ENCODE data around the gene FYN.
"Not testable (repeated sequence)": the region's sequence is repeated elsewhere in the genome, so short reads cannot be mapped to it uniquely, and the experiment has no call there.

FYN gene

DNA sequence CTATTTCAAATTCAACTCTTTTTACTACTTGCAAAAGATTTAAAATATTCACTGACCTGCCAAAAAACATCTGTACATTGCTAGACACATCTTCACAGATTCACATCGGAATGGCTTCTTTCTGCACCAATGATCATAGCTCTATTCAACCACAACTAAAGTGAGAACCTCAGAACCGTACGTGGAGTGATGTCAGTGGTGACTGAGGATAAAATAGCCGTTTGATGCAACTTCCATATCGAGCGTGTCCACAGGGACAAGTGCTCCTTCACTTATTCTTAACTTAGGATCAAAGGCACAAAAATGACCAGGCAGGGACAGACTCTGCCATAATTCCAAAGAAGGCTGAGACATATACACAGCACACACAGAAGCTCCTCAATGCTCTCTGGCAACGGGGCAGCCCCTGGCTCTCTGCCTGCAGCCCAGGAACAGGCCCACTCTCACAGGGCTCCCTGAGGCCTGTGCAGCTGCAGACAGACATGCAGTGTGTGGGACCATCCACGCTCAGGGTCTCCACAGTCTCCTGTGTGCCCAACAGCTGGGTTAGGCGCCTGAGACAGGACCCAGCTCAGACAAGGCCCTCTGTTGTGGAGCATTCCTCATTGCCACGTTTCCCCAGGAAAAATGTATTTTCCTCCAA is 22.8 kb downstream of the FYN start:
- DNase-seq = no peak

DNA sequence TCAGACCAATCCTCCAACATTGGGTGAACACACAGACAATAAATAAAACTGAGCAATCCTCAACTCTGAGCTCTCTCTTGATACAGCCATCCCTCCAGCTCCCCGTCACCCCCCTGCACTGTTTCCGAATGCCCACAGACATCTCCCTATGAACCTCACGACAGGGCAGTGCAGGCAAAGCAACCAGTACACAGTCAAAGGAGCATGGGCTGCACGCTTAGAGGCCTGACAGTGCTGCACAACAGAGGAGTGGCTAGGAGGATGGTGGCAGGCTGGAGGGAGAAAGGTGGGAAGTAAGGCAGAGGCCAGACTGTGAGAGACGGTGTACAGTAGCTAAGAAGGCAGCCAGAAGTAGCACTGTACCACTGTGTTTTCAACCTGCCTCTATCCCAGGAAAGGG is 24.0 kb downstream of the FYN start:
- DNase-seq = no peak

DNA sequence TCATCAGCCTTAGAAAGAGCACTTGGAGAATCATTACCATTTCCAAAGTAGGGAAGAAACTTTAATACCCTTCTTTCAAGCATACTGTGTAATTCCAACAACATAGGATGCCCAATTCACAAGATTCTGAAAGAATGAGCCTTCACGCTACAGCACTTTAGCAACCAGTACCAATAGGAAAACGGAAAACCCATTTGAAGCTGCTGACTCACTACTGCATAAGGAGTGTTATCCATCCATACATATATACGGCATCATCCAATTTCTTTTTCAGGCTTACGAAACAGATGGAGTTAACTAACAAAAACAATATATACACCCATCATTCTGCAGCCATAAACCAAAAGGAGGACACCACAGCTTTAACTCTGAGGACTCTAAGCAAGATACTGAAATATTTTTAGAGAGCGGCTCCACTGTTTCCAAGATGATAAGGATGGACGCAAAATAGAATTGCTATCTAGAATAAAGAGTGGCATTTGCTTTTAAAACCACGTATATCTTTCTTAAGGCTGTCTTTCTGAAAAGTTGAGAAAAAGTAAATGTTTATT is 24.9 kb downstream of the FYN start:
- no peak for DNase-seq

DNA sequence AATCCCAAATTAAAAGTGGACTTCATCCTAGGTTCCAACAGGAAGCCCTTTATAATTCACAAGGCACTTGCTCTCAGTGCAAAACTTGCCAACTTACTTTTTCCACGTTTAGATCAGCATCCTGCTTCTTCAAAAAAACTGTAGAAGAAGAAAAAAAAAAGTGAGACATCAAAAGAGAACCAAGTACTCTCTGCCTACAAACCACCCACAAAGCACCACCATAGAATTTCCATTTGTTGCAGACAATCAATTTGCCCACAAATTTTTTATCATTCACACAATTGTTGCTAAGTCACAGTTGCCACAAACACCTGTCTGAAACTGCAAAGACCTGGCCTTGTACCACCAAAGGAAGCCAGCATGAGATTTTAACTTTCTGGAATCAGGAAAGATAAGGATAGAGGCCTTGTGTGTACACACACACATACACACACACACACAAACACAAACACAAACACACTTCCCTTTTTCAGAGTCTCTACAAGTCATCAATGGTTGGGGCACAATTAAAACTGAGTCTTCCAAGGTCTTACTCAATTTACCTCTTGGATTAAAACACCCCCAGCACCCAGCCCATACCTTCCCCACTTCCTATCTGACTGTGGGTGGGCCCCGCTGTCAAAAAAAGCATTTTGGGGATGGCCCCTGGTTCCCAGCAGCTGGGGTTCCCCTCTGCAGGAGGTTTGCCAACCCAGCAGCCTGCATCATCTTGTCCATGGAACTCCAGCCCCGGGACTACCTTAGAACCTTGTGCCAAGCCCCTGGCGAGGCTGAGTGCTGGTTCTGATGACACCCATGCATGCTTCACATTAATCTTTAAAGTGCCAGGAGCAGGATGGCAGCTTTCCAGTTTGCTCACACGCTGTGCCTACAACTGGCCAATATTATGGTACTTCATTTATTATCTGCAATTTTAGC is 26.5 kb downstream of the FYN start:
- DNase-seq = no peak

DNA sequence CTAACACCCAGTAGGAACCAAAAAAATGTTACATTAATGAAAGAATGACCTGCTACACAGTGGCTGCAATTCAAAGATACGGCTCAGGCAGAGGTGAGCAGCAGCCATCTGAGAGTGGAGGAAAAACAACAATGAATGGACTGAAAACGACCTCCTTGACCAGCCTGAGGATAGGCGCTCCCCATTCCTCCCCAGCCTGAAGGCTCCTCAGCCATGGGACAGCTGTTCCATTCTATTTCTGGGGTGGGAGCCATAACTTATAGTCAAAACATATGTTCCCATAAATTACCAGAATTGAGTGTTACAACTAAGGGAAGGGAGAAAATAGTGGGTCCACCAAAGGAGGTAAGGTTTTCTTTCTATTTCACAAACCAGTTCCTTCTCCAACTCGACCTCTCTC is 27.2 kb downstream of the FYN start:
- DNase-seq = no peak

DNA sequence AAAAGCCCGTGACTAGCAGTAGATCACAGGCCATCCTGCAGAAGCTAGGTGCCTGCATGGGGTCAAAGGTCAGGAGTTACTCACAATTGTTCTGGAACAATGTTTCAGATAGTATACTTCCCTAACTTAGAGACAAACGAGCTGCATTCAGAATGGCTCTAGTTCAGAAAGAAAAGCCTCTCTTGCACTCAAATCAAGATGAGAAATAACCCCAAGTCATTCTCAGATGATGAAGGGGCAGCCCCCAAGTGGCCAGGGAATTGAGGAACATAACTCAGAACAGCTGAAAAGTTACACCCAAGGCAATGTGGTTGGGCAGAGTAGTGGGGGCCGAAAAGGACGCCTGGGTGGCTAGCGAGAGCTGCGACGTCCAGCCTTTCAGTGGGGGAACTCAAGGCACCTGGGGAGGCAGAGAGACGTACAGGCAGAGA is 27.8 kb downstream of the FYN start:
- DNase-seq = no peak

DNA sequence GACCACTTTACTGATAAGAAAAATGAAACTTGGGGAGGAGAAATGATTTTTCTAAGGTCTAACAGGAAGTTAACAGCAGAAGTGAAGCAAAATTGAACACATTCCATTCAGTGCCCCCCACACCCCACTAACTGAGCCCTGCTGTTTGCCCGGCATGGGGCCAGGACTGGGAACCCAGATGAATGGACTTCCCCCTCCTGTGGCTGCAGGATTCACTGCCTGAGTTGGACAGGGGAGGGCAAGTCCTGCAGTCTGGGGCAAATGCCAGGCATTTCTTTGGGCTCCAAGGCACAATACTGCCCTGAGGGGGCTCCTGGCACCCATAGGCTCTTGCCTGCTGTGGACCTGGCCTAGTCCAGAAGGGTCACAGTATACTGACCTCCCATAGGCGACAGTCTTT is 28.3 kb downstream of the FYN start:
- DNase-seq = no peak

DNA sequence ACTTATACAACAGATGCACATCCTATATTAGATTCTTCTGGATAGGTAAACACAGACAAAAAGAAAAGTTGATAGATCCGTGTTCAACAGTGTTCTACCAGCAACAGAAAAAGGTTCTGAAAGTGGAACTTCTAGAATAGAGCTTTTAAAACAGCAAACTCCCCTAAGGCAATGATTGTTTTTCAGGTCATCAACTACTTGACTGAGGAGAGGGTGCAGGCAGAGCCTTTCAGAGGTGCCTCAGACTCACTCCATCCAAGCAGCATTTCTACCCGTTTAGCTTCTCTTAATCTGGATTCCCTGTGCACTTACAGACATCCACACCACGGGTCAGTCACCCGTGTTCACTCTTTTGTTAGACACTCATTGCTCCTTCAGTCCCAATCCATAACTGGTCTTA is 28.9 kb downstream of the FYN start:
- DNase-seq = no peak

DNA sequence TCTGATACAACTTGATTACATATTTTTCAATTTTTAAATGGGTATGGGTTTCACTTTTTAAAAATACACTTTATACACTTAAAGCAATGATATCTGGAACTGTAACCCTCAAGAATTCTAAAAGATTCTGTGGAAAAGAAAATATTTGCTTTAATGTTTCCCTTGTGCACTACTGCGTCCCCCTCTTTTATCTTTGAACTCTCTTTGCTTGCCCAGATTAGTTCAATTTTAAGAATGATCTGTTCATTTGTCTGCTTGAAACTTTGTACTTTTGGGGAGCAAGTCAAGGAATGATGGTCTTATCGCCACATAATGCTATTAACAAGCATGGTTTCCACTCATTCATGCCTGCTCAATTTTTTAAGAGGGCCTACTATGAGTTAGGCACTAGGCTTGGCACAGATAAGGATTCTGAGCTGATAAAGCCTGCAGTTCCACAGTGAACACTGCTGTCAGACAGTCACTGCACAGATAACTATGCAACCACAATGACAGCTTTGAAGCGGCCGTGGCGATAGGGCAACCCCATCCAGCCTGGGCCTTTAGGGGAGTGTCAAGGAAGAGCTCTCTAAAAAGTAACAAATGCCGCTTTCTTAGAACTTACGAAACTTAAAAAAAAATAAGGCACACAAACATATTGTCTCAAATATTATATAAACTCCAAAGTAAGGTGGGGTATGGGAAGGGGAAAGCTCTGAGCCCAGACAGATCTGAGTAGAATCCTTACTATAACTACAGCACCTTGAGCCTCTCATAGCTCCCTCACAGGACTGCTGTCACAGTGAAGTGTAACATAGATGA is 29.7 kb downstream of the FYN start:
- no peak for DNase-seq

DNA sequence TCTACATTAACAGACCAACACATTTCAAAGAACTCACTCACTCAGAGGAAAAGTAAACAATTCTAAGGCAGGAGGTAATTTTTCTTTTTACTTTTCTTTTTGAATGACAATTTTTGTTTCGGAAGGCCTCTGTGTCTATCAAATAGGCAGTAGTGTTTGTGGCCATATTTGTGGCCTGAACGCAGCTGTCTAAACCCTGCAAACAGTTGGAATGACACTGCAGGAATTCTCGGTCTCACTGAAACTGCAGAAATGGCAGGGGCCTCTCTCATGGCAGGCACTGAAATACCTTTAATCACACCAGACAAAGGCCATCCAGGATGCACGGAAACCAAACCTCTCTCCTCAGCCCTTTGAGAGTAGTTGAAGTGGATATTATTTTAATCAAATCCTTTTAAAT is 30.4 kb downstream of the FYN start:
- DNase-seq = no peak

DNA sequence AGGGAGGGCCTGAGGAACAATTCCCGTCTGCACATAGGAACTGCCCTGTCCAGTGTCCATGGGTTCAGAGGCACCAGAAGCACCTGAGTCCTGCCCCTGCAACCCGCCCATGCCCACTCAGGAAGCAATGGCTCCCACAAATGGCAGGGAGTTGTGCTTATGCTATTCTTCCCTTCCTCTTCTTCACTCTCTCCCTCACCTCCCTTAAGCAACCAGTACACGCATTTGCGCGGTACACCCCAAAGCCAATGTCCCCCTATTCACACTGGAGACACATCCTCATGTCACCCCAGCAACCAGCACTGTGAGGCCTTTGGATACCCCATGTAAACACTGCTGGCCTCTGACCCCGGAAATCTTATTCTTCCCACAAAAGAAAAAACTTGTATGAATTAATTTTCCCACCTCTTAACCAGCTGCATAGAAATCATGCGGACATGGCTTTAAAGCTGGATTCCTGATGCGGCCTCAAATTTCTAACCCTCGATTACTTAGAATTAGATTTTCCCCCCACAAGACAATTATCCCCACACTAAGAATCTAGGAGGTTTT is 30.9 kb downstream of the FYN start:
- no peak for DNase-seq

DNA sequence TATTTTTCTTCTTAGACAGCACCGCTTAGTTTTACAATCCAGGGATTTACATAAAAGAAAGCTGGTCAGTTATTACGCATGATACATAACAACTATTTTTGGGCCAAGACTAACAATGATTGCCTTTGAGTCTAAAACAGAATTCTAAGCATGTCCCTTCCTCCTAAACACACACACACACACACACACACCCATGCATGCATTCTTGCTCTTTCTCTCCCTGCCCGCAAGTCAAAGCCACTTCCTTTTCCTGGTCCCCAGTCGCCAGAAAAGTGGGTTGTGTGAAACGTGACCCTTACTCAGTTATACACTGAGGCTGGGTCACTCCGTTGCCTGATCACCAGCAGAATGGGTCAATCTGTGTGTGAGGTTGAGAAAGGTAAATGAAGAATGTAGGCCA is 31.4 kb downstream of the FYN start:
- no peak for DNase-seq

DNA sequence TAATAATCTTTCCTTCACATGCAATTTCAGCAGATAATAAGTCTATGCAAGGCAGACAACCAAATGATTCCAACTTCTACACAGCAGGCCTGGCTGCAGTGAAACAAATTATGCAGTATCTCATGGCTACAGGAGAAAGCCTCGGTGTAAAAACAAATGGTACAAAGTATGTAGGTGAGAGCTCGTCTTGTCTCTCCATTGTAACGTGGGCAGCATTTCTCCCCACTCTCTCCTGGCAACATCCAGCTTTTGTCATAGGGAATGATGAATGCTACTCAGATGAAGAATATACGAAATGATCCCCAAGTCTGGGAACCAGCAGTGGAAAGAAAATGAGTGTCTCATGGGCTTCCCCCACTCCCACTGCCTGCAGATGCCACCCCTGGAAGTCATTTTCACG is 32.4 kb downstream of the FYN start:
- no peak for DNase-seq

DNA sequence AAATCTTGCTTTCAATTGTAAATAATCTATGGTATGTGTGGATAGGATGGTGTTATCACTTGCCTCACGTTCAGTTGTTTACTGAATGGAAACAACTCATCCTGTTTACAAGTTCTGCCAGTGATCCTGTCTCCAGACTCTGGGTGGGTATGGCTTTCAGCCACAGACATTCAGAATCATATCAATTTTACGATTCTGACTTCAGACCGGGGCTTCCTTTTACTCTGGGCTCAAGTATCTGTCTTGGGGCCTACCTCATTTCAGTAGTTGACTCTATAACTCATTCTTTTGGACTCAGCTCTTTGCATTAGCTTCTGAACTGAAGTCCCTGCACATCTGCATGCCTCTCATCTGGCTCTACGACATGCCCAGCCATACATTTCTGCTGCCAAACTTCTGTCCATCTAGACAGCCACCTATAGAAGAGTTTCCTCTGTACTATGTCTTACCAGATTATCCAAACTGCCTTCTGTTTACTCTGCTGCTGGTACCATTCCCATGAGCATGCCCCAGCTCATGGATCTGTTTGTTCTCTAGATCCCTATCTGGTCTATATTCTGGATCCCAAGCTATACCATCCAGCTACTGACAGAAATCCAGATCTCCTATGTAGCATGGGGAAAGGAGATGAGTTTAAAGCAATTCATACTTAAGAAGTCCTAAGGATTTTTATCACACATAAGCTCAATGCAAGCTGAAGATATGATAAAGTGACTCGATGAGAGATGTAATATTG is 34.3 kb downstream of the FYN start:
- DNase-seq = no peak

DNA sequence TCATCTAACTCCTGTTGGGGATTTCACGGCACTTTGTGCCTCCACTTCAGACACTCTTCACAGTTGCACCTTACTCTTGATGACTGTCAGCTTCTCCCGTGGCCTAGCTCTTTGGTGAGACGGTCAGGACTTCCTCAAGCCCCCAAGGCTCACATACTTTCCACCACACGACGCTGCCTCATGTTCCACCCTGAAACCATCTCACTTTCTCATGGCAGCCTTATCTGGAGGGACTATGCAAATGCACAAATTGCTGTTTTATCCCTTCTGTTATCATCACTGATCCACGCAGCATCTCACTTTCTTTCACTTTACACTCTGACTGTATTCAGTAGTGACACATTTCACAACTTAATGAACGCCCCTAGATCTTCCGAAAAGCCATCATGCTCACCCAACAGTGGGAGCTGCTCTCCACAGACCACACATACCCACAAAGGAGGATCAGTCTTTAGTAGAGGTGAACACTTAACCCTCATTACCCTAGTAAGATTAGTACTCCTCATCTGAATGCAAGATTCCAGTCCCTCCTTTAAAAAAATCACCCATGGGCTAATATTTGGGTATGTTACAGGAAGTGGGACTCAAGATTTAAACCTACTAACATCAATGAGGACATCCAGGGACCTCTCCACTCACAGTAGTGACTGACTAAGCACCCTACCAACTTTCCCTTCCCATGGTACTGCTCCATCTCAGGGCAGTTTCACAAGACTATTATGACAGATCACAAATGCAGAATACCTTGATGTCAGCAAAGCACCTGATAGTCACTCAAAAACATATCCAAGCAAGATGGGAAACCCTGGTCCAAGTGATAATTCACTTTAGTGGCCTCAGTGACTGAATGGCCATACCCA is 35.4 kb downstream of the FYN start:
- DNase-seq = no peak

DNA sequence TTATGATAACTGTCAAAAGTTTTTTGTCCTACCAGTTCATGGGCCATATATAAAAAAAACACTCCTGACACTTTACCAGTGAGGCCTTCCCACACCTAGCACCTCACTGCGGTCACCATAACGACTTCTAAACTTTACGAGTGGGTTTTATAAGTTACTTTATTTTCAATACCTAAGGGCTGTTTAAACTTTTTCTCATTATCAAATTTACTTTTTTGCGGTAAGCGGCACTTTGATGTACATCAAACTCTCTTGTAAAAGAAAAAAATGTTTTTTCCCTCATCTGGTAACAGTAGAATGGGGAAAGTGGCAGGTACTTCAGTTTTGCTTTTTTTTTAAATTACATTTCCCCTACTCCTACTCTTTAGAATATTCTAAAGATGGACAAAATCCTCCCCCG is 36.2 kb downstream of the FYN start:
- DNase-seq = no peak

DNA sequence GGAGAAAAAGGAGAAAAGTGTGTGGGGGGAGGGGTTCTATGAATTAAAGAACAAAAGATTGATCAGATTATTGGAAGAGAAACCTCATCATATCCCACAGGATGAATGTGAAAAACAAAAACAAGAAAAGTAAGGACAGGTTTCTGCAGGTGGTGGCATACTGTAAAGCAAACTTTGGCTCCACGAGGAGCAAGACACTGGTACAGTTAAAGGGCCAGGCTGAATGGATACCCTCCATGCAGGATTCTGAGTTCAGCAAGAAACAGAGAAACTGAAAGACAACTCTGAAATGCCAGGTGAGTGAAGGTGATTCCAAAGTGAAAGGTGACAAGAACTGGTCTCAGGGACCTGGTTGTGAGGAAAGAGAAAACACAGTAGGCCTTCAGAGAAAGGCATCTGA is 37.4 kb downstream of the FYN start:
- DNase-seq = no peak

DNA sequence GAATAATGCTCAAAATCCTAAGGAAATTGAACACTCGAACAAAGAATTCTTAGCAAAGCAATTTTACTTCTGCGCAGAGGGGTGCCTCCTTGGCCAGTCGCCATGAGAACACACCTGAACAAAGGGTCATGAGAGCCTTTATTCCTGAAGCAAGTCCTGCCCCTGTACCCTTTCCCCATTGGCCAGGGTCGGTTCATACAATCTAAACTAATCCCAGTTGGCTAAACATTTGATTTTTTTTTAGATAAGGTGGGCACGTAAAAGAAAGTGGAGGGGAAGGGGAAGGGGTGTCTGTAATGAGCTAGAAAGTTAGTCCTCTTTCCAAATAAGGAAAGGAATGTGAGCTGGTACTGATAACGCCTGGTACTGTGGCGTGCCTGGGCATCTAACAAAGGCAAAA is 37.9 kb downstream of the FYN start:
- DNase-seq = not testable (repeated sequence)

DNA sequence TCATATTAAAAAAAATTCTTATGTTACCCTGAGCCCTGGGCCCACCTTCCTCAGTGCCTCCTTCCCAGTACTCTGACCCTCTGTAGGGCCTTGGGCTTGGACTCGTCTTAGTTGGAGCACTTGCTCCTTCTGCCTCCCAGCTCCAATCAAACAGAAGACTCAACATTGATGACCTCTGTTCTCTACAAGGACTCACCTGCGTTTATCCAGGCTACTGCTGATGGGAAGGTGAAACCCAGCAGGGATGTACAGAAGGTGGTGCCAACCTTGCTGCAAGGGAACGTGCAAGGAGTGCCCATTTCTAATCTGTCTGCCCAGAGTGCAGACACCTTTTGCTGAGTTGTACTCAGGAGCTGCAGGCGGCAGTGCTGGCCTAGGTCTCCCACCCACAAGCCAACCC is 38.9 kb downstream of the FYN start:
- DNase-seq = no peak

DNA sequence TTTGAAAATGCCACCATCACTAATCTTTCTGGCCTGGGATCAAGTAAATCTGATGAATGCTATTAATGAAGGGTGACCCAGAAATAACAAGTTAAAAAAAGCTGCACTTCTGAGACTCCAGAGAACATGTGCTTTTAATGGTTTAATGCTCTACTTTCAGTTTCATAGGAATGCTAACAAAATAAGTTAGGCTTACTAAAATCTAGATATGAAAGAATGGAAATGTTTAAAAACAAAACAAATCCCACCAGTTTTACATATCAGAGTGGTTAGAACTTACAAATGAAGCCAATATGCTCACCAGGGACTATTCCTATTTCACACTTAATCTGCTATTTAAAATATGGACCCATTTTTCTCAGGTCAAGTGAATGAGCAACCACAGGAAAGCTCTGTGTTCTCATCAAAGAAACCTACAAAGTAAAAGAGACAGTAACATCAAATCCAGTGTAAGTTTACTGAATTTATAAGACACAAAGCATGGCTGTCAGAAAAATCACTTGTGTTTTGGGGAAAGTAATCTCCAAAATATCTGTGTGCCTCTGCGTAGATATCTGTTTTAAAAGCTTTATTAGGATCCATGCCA is 40.3 kb downstream of the FYN start:
- DNase-seq = no peak

DNA sequence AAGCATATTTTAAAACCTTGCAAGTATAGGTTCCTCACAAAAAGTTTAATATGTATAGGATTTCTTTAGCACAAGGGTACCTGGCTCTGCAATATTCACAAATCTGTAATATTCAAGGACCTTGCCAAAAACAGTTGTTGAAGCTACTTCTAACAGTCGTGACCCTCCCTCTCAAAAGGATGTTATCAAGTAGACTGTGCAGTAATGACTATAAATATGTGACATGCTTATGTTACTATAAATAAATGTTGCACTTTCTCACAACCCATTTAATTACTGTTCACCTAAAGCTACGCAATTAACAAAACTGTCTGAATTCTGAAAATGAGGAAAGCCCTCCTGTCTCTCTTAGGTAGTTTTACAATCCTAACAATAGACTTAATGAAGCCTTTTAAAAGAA is 41.8 kb downstream of the FYN start:
- DNase-seq = no peak

Data from SIG-M5 (cell line).